HUES6 (cell line): Measurements from ENCODE around the gene MKRN2OS.

ENCODE experiments used
- H3K27ac ChIP-seq: 2 replicates; pipeline ENCODE4 v1.7.0; 2013; ENCODE audit warnings: low read depth, mild to moderate bottlenecking, low read length, inconsistent platforms
- H3K27me3 ChIP-seq: 2 replicates; pipeline ENCODE4 v1.6.1; 2013; ENCODE audit warnings: low read length; ENCODE audit not compliant: control insufficient read depth, insufficient read depth
- H3K36me3 ChIP-seq: 2 replicates; pipeline ENCODE4 v1.6.1; 2013; ENCODE audit warnings: low read length; ENCODE audit not compliant: control insufficient read depth, insufficient read depth
- H3K4me1 ChIP-seq: 2 replicates; pipeline ENCODE4 v1.6.1; 2013; ENCODE audit warnings: low read length; ENCODE audit not compliant: control insufficient read depth, insufficient read depth
- H3K4me3 ChIP-seq: 2 replicates; pipeline ENCODE4 v1.5.1; 2013; ENCODE audit warnings: low read depth, low read length
- H3K9ac ChIP-seq: one replicate; pipeline ENCODE4 v1.6.1; 2013; ENCODE audit warnings: mild to moderate bottlenecking, low read length
- H3K9me3 ChIP-seq: 2 replicates; pipeline ENCODE4 v1.6.1; 2013; ENCODE audit warnings: low read depth, low read length; ENCODE audit not compliant: control insufficient read depth, insufficient read depth

Gene MKRN2OS

DNA sequence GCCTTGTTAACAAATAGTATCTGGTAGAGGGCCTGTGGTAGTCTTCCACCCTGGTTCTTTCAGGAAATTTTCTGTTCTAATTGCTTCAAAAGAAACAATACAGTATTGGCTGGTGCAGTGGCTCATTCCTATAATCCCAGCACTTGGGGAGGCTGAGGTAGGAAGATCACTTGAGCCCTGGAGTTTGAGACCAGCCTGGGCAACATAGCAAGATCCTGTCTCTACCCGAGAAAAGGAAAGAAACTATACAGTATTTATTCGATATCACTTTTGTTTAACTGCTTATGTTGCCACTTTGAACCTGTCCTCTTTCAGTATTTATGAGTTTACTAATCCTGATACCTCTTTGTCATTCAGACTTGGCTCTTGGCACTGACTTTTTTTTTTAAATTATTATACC lies 16.1 kb upstream of the MKRN2OS start:
- Histone ChIP-seq H3K4me3 (no peak overlapping the region), H3K4me1 (peaks cover 39% of the 10 kb centered on the region), H3K27ac (no peak overlapping the region), H3K9ac (no peak overlapping the region), H3K27me3 (no peaks in the 10 kb centered on the region), H3K36me3 (no peaks in the 10 kb centered on the region), H3K9me3 (no peaks in the 10 kb centered on the region)

DNA sequence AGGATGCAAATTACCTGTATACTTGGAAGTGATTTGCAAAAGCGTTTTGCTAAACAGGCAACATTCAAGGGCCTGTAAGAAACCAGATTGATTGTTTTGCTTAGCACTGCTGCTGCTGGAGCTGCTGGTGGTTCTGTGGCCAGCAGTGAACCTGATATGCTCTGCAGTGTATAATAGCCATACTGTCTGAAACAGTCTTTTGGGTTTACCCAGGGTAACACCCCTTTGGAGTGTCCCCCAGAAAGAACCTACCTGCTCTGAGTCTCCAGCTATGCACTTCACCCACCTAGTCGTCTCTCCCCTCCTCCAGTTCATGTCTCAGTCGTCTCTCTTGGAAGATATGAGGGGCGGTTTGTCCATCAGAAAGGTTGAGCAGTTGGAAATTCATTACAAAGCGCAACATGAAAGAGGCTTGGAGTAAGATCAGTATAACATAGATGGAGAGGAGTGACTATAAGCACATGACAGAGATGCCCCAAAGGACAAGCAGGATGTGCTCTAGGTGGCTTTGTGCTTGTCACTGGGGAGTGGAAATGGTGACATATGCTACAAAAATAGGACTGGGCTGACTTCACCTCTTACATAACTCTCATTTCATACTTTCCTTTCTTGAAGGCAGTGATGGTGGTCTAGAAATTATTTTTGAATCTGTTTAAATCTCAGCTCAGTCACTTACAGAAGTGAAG lies 15.3 kb upstream of the MKRN2OS start:
- no peak overlapping the region for H3K27ac ChIP-seq
- H3K4me3 ChIP-seq: no peak overlapping the region
- H3K27me3 ChIP-seq: no peaks in the 10 kb centered on the region
- H3K36me3 ChIP-seq: no peaks in the 10 kb centered on the region
- peaks cover 39% of the 10 kb centered on the region for H3K4me1 ChIP-seq
- no peaks in the 10 kb centered on the region for H3K9me3 ChIP-seq
- no peak overlapping the region for H3K9ac ChIP-seq

DNA sequence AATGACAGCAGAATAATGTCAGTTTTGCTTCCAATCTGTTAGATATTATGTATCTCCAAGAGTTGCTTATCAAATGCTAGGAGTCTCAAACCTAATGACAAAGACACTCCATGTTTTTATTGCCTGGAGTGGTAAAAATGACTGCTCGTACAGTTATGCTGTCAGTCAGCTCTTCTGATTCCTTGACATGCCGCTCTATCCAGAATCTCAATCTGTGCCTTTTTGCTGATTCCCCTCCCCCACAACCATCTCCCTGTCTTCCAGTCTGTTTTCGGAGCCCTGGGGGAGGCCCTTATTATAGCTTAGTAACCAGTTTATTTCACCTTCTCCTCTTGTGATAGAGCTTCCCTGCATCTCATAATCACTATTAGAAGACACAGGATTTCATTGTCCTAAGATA lies 14.2 kb upstream of the MKRN2OS start:
- Histone ChIP-seq H3K4me3 (no peak overlapping the region), H3K9ac (no peak overlapping the region), H3K27me3 (no peaks in the 10 kb centered on the region), H3K36me3 (no peaks in the 10 kb centered on the region), H3K4me1 (peaks cover 39% of the 10 kb centered on the region), H3K27ac (no peak overlapping the region), H3K9me3 (no peaks in the 10 kb centered on the region)

DNA sequence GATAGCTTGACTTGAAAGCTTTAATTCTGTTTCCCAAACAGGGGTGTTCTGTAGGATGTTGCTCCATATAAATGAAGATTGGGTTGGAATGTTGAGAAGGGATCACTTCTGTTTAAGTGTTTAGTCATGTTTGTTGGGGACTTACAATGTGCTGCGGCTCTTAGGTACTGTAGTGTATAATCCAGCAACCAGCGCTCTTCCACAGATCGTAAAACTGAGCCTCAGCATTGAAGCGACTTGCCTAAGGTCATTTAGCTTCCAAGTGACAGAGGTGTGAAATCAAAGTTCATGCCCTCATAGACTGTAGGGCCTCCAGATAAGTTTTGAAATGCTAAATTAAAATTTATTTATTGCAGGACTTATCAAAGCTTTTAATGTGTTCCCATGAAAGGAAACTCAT lies 13.4 kb upstream of the MKRN2OS start:
- no peak overlapping the region for H3K9ac ChIP-seq
- no peak overlapping the region for H3K27ac ChIP-seq
- H3K9me3 ChIP-seq: no peaks in the 10 kb centered on the region
- peaks cover 39% of the 10 kb centered on the region for H3K4me1 ChIP-seq
- no peaks in the 10 kb centered on the region for H3K27me3 ChIP-seq
- peak overlapping the region; percentile 81; the same call in 1 of the 2 replicates for H3K4me3 ChIP-seq
- no peaks in the 10 kb centered on the region for H3K36me3 ChIP-seq

DNA sequence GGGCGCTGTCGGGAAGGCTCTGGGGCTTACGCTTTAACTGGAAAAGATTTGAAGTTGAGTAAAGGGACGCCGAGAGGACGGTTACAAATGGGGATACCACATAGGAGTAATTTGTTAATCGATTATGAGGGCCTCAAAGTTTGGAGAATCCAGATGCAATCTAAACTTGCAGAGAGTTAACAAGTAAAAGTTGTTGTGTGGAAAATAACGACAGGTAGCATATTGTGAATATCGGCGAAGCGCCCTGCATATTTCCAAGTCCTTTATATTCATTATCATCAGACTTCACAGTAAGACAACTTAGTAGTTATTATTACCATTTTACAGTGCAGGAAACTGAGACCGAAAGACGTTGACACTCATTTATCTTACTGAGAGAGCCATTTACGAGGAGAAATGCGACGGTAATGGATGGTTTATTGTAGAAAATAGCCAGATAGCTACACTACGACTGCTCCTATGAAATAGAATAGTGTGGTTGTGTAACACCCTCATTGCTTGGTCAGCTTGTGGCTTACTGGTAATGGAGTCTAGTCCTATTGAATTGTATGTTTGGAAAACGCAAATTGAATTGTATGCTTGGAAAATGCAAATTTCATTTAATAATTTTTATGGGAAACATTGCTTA lies 12.3 kb upstream of the MKRN2OS start:
- Histone ChIP-seq H3K27ac (peak overlapping the region; percentile 82), H3K4me3 (peak overlapping the region; percentile 81), H3K4me1 (peaks cover 34% of the 10 kb centered on the region), H3K27me3 (no peaks in the 10 kb centered on the region), H3K9ac (peak overlapping the region; percentile 91), H3K9me3 (no peaks in the 10 kb centered on the region), H3K36me3 (no peaks in the 10 kb centered on the region)

DNA sequence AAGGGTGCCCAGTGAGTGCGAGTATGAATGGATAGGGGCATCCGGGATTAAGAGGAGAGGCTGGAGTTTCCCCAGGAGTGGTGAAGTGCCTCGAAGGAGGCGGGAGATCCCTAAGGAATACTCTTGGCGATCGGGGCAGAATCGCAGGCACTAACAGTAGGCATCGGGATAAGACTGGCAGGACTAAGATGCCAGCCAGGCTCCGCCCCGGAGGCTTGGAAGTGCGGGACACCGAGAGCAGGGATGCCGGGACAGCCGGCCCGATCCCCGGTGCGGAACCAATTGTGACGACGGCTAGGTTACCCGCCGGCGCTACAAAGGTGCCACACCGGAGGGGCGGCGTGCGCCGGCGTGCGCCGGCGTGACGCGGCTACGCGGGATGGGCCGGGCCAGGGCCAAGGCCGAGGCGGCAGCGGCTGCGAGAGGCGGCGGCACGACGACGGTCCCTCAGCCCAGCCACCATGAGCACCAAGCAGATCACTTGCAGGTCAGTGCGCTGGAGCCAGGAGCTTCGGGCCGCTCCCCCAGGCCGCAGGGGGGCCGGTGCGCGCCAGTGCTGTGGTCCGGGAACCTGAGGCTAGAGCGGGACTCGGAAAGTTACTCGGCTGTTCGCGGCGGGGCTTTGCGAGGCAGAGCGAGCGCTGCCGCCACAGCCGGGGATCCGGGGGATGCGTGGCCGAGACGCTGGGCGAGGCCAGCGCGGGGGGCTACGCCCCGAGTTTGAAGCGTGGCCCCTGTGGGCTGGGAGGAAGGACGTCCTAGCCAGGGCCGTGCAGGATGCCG lies 11.6 kb upstream of the MKRN2OS start, which contains the start of gene MKRN2:
Gene MKRN2, plus strand, starts transcription at position 398 of the 783 bp plus-strand sequence. Its CDS starts 64 bp downstream, at position 462.
- peak within 1 kb of the TSS; percentile 81 for H3K4me3 ChIP-seq
- H3K9me3 ChIP-seq: no peaks in the 10 kb centered on the region
- H3K36me3 ChIP-seq: no peaks in the 10 kb centered on the region
- H3K9ac ChIP-seq: peak within 1 kb of the TSS; percentile 91
- H3K27me3 ChIP-seq: no peaks in the 10 kb centered on the region
- H3K27ac ChIP-seq: peak within 1 kb of the TSS; percentile 82
- H3K4me1 ChIP-seq: peaks cover 27% of the 10 kb centered on the region

DNA sequence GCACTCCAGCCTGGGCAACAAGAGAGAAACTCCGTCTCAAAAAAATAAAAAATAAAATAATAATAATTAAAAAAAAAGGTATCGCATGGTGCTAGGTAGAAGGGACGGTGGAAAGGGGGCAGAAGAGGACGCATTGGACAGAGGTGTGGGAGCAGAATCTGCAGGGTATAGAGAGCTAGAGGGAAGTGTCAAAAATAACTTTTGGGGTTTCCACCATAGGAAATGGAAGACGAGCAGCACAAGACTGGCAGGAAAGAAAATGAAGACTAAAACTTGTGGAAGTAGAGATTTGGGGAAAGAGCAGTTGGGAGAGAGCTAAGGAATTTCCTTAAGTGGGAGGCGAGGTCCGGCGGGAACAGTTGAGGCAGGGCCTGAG lies 11.0 kb upstream of the MKRN2OS start:
- H3K27ac ChIP-seq: peak overlapping the region; percentile 23; the same call in 1 of the 2 replicates
- peak overlapping the region; percentile 91 for H3K9ac ChIP-seq
- H3K9me3 ChIP-seq: no peaks in the 10 kb centered on the region
- peak overlapping the region; percentile 81 for H3K4me3 ChIP-seq
- peaks cover 25% of the 10 kb centered on the region for H3K4me1 ChIP-seq
- no peaks in the 10 kb centered on the region for H3K27me3 ChIP-seq
- no peaks in the 10 kb centered on the region for H3K36me3 ChIP-seq

DNA sequence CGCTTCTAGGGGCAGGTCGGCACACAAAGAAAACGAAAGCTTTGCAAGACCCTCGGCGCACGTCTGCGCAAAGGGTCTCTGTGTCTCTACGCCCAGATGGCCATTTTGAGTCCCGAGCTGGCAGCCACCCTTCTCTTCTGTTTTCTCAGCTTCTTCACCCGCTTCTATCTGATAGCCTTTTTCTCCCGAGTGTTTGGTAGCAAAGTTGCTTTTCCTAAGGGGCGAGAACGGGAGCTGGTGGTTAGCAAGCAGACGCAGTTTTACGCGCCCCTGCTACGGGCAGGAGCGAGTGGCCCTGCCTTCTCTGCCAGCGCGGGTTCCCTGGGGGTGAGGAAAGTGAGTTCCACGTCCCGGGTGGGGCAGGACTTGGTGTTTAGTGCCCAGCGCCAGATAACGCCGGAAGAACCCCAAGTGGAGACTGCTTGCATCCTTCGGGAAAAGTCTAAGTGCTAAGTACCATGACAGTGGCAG lies 8.7 kb upstream of the MKRN2OS start:
- Histone ChIP-seq H3K9me3 (no peaks in the 10 kb centered on the region), H3K4me3 (peak overlapping the region; percentile 61), H3K36me3 (no peaks in the 10 kb centered on the region), H3K9ac (peak overlapping the region; percentile 52), H3K27me3 (no peaks in the 10 kb centered on the region), H3K4me1 (peaks cover 8% of the 10 kb centered on the region; the same call in 1 of the 2 replicates), H3K27ac (no peak overlapping the region)

DNA sequence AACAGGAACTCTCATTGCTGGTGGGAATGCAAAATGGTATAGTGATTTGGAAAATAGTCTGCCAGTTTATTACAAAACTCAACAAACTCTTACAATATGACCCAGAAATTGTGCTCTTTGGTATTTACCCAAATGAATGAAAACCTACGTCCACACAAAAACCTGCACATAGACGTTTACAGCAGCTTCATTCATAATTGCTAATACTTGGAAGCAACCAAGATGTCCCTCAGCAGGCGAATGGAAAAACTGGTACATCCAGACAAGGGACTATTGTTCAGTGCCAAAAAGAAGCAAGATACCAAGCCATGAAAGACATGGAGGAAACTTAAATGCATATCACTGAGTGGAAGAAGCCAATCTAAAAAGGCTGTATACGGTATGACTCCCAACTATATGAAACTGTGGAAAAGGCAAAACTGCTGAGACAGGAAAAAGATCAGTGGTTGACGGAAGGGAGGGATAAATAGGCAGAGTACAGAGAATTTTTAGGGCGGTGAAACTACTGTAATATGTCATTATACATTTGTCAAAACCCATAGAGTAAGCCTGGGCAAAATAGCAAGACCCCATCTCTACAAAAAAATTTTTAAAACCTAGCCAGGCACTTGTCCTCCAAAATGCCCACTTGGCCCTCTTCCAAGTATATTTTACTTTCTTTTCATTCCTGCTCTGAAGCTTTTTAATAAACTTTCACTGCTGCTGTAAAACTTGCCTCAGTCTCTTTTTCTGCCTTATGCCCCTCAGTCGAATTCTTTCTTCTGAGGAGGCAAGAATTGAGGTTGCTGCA lies 4.9 kb upstream of the MKRN2OS start:
- Histone ChIP-seq H3K27me3 (no peaks in the 10 kb centered on the region), H3K9ac (no peak overlapping the region), H3K9me3 (no peaks in the 10 kb centered on the region), H3K4me1 (peaks cover 6% of the 10 kb centered on the region; the same call in 1 of the 2 replicates), H3K27ac (no peak overlapping the region), H3K36me3 (no peaks in the 10 kb centered on the region), H3K4me3 (no peak overlapping the region)

DNA sequence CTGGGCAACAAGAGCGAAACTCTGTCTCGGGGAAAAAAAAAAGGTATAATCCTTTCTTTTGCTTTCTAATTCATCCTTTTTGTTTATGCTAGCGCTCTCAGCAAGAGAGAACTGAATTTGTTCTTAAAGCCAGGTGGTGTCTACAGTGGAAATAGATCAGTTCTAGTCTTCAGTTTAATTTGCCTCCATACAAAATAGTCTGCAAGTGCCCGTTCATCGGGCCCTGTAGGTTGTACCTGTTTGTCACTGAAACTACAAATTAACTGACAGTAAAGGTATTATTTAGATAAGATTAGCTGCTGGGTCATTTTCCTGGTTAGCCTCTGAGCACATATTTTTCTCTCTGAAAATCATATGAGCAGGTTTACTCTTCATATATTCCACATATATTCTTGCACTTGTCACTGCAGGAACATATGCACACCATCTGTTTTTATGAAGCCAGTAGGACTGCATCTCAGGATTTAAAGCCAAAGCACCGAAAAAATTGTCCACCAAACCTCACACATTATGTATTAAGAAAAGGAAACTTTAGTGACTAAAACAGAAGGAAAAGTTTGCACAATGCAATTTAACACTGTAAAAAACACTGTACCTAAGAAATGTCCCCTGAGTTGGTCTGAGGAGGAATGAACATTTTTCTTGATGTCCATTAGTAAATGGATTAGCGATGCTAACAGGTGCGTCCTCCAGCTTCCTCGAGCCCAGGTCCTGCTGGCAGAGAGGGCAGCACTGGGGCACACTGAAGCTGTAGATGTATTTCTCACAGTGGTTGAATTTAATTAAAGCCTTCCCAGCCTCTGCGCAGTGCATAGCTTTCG lies 437 bp downstream of the MKRN2OS start:
- H3K27me3 ChIP-seq: no peaks in the 10 kb centered on the region
- H3K9me3 ChIP-seq: no peaks in the 10 kb centered on the region
- H3K36me3 ChIP-seq: peaks cover 7% of the 10 kb centered on the region
- no peak overlapping the region for H3K4me3 ChIP-seq
- no peak overlapping the region for H3K27ac ChIP-seq
- H3K4me1 ChIP-seq: peaks cover 6% of the 10 kb centered on the region; the same call in 1 of the 2 replicates
- no peak overlapping the region for H3K9ac ChIP-seq
